Large intestine (tissue), 3 donors: ENCODE measurements around the gene VSIG10. TPM values are rescaled to one million over a fixed set of nuclear protein-coding genes. Genes with fewer than 3 reads are reported as not detected.
"Not testable (repeated sequence)": the region's sequence is repeated elsewhere in the genome, so short reads cannot be mapped to it uniquely, and the experiment has no call there.

Experiments
- DNase-seq, 2 donors: peaks; one replicate each; pipeline versions ENCODE4 v3.0.0 to v3.0.0-alpha.2; 2013
- H3K27ac ChIP-seq: one replicate; pipeline ENCODE4 v1.5.1; 2013; ENCODE audit warnings: low read length
- H3K27me3 ChIP-seq: 2 replicates; pipeline ENCODE4 v1.6.1; 2013; ENCODE audit warnings: low read length; ENCODE audit not compliant: control insufficient read depth, insufficient read depth
- H3K36me3 ChIP-seq: 2 replicates; pipeline ENCODE4 v1.6.1; 2013; ENCODE audit warnings: low read length; ENCODE audit not compliant: control insufficient read depth, insufficient read depth
- H3K4me1 ChIP-seq: one replicate; pipeline ENCODE4 v1.6.1; 2013; ENCODE audit warnings: low read length; ENCODE audit not compliant: control insufficient read depth, insufficient read depth
- H3K4me3 ChIP-seq: one replicate; pipeline ENCODE4 v1.5.1; 2013; ENCODE audit warnings: low read length
- H3K9me3 ChIP-seq: one replicate; pipeline ENCODE4 v1.6.1; 2013; ENCODE audit warnings: mild to moderate bottlenecking, low read depth, low read length, moderate library complexity; ENCODE audit not compliant: control insufficient read depth
- WGBS: methylation state at CpG from one replicate; pipeline ENCODE4 v1.1.5; 2013; ENCODE audit warnings: low lambda C conversion rate; ENCODE audit not compliant: insufficient coverage; 5-methylcytosine and 5-hydroxymethylcytosine counted together
- polyA plus RNA-seq: library from polyadenylated mRNA; unstranded; fragments of 120-200 nt; gene quantifications from one replicate; pipeline ENCODE4 v1.2.1, GENCODE V29; 2013

Gene VSIG10
- polyA plus RNA-seq, 1 donor = 19.6 TPM

DNA sequence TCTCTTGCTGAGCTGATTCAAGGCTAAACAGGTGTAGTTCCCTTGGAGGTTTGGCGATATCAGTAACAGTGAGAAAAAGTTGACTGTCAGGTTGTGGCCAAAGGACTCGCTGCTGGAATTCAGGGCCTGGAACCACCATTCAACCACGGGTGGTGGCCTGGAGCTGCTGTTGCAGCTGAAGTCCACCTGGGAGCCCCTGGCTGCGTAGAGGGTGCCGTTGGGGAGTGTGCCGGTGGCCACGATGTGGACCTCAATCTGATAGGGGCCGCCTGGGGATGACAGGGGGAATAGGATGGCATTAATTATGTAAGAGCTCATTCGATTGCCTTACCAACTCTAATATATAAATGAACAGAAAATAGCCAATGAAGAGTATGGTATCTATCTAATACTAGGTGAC is 21.6 kb downstream of the VSIG10 start:
- Histone ChIP-seq H3K36me3 (peaks cover 24% of the 10 kb centered on the region), H3K27ac (no peak overlapping the region), H3K4me1 (no peaks in the 10 kb centered on the region), H3K9me3 (no peaks in the 10 kb centered on the region), H3K27me3 (no peaks in the 10 kb centered on the region), H3K4me3 (no peak overlapping the region)
- no CpG with 5 or more reads among the region's 9 CpGs for WGBS
- no peak for DNase-seq

DNA sequence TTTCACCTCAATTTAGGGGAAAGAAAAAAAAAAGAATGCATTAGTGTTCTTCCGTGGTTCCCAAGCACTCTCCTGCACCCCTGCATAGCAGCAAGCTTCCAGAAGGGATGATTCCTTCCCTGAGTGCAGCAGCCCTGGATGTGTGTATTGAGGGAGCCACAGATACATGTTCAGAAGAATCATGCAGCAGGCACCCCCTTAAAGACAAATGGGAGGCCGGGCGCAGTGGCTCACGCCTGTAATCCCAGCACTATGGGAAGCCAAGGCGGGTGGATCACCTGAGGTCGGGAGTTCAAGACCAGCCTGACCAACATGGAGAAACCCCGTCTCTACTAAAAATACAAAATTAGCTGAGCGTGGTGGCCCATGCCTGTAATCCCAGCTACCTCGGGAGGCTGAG is 22.3 kb downstream of the VSIG10 start:
- not testable (repeated sequence) for H3K27ac ChIP-seq

DNA sequence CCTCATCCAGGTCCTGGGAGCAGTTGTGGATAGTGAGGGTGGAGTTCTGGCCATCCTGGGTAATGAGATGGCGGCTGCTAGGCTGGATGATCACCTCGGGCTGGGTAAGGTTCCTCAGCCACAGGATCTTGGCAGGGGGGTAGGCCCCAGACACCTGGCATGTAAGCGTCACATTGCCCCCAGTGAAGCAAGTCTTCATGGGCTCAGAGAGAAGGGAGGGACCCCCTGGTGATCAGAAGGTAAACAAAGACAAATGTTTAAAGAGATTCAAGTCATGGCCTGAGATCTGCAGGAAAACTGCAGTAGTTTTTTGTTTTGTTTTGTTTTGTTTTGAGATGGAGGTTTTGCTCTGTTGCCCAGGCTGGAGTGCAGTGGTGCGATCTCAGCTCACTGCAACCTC is 30.0 kb downstream of the VSIG10 start:
- DNase-seq = no peak
- no peaks in the 10 kb centered on the region for H3K27me3 ChIP-seq
- no peak overlapping the region for H3K27ac ChIP-seq
- H3K9me3 ChIP-seq = no peaks in the 10 kb centered on the region
- H3K36me3 ChIP-seq = peaks cover 17% of the 10 kb centered on the region
- WGBS = 100% methylated on average over 1 of the region's 4 CpGs
- H3K4me3 ChIP-seq = no peak overlapping the region
- H3K4me1 ChIP-seq = no peaks in the 10 kb centered on the region

More for the DNA sequence above, 22.3 kb downstream of the VSIG10 start:
- H3K4me1 ChIP-seq, H3K4me3 ChIP-seq, H3K9me3 ChIP-seq, DNase-seq, H3K27me3 ChIP-seq: not testable (repeated sequence)
- no CpG with 5 or more reads among the region's 9 CpGs for WGBS
- H3K36me3 ChIP-seq = peaks cover 24% of the 10 kb centered on the region

DNA sequence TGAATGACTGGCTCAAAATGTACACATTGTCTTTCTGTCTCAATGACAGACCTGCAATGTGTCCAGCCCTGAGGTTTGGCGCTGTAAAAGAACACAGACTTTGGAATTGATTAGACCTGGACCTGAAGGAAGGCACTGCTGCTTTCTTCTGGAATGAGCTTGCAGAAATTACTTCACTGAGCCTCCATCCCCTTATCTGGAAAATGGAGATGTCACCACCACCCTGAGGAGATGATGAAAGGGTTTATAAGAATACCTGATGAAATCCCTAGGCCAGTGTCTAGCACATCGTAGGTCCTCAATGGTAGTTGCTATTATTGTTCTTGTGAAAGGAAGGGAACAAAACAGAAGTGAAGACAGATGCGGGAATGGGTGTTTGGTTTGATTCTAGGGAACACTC is 33.2 kb downstream of the VSIG10 start:
- no peaks in the 10 kb centered on the region for H3K9me3 ChIP-seq
- peak; percentile 23 to 48 for DNase-seq
- no peaks in the 10 kb centered on the region for H3K27me3 ChIP-seq
- peaks cover 9% of the 10 kb centered on the region for H3K36me3 ChIP-seq
- H3K4me1 ChIP-seq = peaks cover 2% of the 10 kb centered on the region
- H3K4me3 ChIP-seq = no peak overlapping the region
- WGBS = no CpG with 5 or more reads among the region's 3 CpGs
- no peak overlapping the region for H3K27ac ChIP-seq

DNA sequence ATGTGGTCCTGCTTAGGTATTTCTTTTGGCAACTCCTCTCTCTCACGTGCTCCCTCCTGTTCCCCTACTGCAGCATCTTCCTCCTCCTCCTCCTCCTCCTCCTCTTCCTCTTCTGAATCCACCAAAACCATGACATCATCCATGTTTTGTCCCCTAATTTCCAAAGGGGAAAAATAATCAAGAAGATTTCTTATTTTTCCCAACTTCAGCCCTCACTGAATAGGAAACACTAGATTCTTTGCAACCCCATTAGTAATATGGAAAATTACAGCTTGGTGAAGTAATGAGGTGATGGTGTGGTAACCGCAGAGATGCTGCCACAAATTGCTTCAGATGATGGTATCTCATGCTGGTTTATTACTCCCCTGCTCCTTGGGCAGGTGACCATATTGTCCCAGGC is 35.4 kb downstream of the VSIG10 start:
- Histone ChIP-seq H3K4me1 (peaks cover 18% of the 10 kb centered on the region), H3K9me3 (no peaks in the 10 kb centered on the region), H3K27me3 (no peaks in the 10 kb centered on the region), H3K36me3 (peaks cover 6% of the 10 kb centered on the region), H3K27ac (no peak overlapping the region), H3K4me3 (no peak overlapping the region)
- DNase-seq = no peak
- WGBS = 100% methylated on average over 1 of the region's 2 CpGs

DNA sequence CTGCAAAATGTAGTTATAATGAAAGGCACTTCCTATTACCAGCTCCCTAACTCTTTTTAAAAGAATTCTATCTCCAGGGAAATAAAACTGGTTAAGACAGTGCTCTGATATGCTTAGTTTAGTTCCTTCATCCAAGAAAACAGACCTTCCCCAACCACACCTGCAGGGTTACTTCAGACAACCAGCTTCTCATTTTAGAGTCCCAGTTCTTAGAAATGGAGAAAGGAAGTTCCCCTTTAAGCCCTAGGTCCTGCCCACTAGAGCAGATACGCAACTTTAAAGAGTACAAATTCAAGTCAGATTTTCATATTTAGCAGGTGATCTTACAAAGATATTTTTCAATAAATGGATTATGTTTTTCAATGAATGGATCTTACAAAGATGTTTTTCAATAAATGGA is 38.4 kb downstream of the VSIG10 start:
- Histone ChIP-seq H3K9me3 (no peaks in the 10 kb centered on the region), H3K4me3 (no peak overlapping the region), H3K4me1 (peaks cover 22% of the 10 kb centered on the region), H3K27me3 (no peaks in the 10 kb centered on the region), H3K36me3 (peaks cover 2% of the 10 kb centered on the region), H3K27ac (no peak overlapping the region)
- DNase-seq = no peak
- no CpG with 5 or more reads among the region's 1 CpG for WGBS

DNA sequence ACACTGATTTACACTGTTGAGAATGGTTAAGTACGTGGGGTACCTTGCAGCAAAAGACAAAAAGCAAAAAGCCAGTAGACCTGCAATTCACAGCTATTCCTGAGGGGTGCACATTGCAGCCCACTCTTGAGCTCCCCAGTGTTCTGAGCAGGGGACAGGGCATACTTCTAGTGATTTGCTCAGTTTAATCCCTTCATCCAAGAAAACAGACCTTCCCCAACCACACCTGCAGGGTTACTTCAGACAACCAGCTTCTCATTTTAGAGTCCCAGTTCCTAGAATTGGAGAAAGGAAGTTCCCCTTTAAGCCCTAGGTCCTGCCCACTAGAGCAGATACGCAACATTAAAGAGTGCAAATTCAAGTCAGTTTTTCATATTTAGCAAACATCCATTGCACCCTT is 39.2 kb downstream of the VSIG10 start:
- no peak for DNase-seq
- no peaks in the 10 kb centered on the region for H3K9me3 ChIP-seq
- WGBS = no CpG with 5 or more reads among the region's 2 CpGs
- peaks cover 22% of the 10 kb centered on the region for H3K4me1 ChIP-seq
- H3K4me3 ChIP-seq = no peak overlapping the region
- H3K27ac ChIP-seq = peak overlapping the region; percentile 95
- no peaks in the 10 kb centered on the region for H3K36me3 ChIP-seq
- H3K27me3 ChIP-seq = no peaks in the 10 kb centered on the region

DNA sequence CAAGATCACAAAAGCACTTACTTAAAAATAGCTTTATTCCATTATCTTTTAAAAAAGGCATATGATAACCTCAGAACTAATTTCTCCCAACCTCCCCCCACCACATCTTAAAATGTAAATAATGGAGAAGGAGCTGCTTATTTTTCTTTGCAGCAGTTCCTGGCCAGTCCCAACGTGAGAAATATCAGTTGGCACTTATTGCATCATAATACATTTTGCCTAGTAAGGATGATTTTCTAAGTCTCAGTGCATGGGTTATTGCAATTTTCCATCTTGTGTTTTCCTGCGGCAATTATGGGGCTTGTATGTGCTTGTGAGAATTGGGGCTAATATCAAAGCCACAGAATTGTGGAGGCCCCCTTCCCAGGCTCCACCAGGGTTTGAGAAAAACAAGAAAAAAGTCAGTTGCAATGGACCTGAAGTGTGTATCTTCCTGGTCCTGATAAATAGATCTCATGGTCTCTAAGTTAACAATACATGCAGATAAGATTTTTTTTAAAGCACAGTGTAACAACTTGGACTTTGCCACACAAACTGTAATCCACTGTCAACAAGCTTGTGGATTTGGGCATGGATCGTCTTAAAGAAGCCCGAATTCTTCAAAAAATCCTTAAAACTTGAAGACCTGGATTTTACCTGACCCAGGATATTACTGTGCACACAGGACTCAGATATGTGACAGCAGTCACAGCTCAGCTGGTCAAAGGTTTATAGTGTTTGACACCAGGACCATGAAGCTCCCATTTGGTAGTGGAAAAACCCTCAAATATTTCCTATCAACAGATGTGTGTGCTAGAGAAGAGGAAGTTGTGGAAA is 40.0 kb downstream of the VSIG10 start:
- Histone ChIP-seq H3K36me3 (no peaks in the 10 kb centered on the region), H3K27me3 (no peaks in the 10 kb centered on the region), H3K4me3 (no peak overlapping the region), H3K9me3 (no peaks in the 10 kb centered on the region), H3K4me1 (peaks cover 22% of the 10 kb centered on the region), H3K27ac (peak overlapping the region; percentile 95)
- DNase-seq = peak in 1 of 2 donors; percentile 84
- WGBS = no CpG with 5 or more reads among the region's 4 CpGs

DNA sequence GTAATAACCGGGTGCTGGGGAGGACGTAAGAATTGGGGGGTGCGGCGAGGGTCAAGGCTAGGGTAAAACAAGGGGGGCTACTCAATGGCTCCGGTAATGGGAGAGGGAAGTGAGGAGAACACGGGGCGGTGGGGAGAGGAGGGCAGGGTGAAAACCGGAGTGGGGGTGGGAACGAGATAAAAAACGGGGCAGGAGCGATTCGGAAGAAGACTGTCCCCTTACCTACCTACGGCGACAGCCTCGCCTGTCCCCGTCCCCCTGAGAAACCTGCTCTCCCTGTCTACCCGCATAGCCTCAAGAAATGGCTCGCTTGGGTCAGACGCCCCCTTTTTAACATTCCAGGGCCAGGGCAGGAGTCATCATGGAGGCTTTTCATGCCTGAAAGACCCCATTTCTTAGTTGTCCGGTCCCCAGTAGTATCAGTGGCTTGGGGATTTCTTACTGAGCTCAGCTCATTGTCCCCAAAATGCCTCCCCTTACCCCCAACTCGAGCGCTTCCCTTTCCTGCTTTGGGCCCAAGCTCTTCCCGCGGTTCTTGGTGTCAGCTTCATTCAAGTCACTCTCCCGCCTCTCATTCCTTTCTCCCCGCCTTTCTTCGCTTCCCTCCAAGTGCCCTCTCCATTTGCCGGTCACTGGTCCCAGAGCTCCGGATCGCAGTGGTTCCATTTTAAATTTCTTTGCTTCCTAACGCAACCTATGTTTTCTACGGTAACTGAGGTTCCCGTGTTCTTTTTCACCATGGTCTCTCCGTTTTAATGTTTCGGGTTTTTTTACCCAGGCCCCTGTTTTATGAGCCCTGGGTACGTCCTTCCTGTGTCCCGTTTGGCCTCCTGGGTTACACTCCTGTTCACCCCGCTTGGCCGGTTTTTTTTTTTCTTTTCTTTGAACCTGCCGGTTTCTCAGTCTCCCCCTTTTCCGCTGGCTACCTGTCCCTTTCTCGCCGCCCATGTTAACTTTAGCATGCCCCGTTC is 41.7 kb downstream of the VSIG10 start:
- WGBS = under 1% methylated on average over 12 of the region's 44 CpGs
- Histone ChIP-seq H3K36me3 (peaks cover 2% of the 10 kb centered on the region), H3K9me3 (no peaks in the 10 kb centered on the region), H3K4me1 (peaks cover 22% of the 10 kb centered on the region), H3K4me3 (peak overlapping the region; percentile 73), H3K27me3 (no peaks in the 10 kb centered on the region), H3K27ac (peak overlapping the region; percentile 95)
- peak in 1 of 2 donors; percentile 72 for DNase-seq

DNA sequence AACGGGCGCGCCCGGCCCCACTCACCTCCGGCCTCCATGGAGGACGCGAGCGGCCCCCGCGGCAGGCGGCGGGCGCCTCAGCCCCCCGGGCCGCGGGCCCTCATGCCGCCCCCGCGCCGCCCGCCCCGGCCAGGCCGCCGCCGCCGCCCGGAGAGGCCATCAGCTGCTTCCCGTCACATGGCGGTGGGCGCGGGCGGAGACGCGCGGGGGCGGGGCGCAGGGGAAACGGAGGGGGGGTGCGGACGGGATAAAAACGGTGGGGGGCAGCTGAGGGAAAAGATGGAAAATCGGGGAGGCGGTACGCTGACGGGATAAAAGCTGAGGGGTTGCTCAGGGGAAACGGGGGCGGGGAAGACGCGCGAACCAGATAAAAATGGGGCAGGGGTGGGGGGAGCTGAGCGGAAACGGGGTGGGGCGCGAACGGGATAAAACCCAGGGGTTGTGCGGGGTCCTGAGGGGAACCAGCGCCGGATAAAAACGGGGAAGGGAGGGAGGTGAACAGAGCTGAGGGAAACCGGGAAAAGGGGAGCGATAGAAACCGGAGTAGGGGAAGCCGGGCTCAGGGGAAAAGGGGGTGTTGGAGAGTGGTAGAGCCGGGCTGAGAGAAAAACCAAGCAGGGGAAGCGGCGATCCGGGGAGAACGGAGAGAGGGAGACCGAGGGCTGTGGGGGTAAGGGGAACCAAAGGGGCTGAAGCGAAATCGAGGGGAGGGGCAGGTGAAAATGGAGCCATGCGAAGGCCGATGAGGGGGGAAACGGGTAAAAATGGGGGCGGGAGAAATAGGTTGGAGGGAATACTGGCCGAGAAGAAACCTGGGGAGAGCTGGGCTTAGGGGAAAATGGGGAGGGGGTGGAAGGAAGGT is 42.6 kb downstream of the VSIG10 start, which contains the start of gene WSB2:
TSS of gene WSB2 (minus strand) at position 169 of the 862 bp plus-strand sequence. CDS start at position 38, 131 bp downstream.
- Histone ChIP-seq H3K4me1 (peaks cover 22% of the 10 kb centered on the region), H3K27me3 (no peaks in the 10 kb centered on the region), H3K36me3 (peaks cover 2% of the 10 kb centered on the region), H3K9me3 (no peaks in the 10 kb centered on the region), H3K27ac (peak within 1 kb of the TSS; percentile 97), H3K4me3 (peak within 1 kb of the TSS; percentile 73)
- peak; percentile 49 to 70 for DNase-seq
- WGBS = 2% methylated on average over 9 of the region's 76 CpGs
